NB4 (cell line): ENCODE measurements around the gene WLS.

Experiments used
- POLR2A ChIP-seq: IDR thresholded peaks from 2 replicates; pipeline ENCODE4 v1.6.1; 2011; ENCODE audit warnings: mild to moderate bottlenecking; ENCODE audit not compliant: insufficient read length; ENCODE audit errors: extremely low read depth
- TF ChIP-seq, protein P1 (sequence below): IDR thresholded peaks from one replicate; pipeline ENCODE4 v1.5.1; 2012; ENCODE audit warnings: low read depth, low read length

DNA sequence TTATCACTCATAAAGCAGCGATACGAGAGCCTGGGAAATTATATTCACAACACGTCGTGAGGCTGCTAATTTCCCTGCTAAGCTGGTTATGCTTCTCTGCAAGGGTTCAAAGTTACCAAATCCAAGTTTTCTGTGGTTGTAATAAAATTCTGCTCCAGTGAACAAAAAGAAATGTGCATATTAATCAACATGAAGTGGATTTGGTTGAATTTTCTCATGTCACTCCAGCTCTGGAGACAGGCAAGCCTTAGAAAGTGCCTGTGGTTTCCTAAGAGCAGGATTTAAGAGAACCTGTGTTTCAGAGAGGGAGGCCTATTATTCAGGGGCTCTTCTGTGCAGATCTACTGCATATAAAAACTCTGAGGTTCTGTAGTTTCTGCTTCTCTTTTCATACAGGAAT is 87.5 kb downstream of the WLS start:
- TF ChIP-seq, protein P1, sequence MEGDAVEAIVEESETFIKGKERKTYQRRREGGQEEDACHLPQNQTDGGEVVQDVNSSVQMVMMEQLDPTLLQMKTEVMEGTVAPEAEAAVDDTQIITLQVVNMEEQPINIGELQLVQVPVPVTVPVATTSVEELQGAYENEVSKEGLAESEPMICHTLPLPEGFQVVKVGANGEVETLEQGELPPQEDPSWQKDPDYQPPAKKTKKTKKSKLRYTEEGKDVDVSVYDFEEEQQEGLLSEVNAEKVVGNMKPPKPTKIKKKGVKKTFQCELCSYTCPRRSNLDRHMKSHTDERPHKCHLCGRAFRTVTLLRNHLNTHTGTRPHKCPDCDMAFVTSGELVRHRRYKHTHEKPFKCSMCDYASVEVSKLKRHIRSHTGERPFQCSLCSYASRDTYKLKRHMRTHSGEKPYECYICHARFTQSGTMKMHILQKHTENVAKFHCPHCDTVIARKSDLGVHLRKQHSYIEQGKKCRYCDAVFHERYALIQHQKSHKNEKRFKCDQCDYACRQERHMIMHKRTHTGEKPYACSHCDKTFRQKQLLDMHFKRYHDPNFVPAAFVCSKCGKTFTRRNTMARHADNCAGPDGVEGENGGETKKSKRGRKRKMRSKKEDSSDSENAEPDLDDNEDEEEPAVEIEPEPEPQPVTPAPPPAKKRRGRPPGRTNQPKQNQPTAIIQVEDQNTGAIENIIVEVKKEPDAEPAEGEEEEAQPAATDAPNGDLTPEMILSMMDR = no peak
- no peak for TF ChIP-seq POLR2A
